B cell (primary cell): ENCODE measurements around the gene KIF4B. TPM values are rescaled to one million over a fixed set of nuclear protein-coding genes. Genes with fewer than 3 reads are reported as not detected.

Experiments used
- ATAC-seq: fragments of 200-7000 bp; cut with Tn5 transposase; one replicate; pipeline ENCODE4 v1.10.0; 2021; ENCODE audit warnings: low read depth, mild to moderate bottlenecking, moderate number of reproducible peaks, moderate library complexity
- CTCF ChIA-PET: fragments of 350-600 bp; sonication (Branson Sonifier 250); formaldehyde crosslinking; loops from one replicate; lab custom pipeline; 2021; ENCODE audit warnings: antibody characterized with exemption, inconsistent platforms; lab: Charles Lee
- POLR2A ChIA-PET: fragments of 350-600 bp; sonication (Branson Sonifier 250); formaldehyde crosslinking; loops from one replicate; lab custom pipeline; 2021; ENCODE audit warnings: antibody characterized with exemption; lab: Charles Lee
- DNase-seq: peaks from one replicate; pipeline ENCODE4 v3.0.0; 2013
- H2AFZ ChIP-seq: 2 replicates; pipeline ENCODE4 v1.6.1; 2012; ENCODE audit warnings: mild to moderate bottlenecking, low read depth, low read length; ENCODE audit not compliant: insufficient read depth, poor library complexity, severe bottlenecking
- H3K27ac ChIP-seq, 2 donors: 1 replicate in 1 of 2; 2 replicates in 1 of 2; pipeline ENCODE4 v1.5.1; 2012 to 2013; ENCODE audit warnings: low read length in 2 of 2, mild to moderate bottlenecking in 2 of 2, moderate library complexity in 1 of 2
- H3K27me3 ChIP-seq, 4 experiments: fragments of 200-600 bp in 1 of 4; sonication (generic) in 1 of 4; replicated peaks in 1 of 4; 1 replicate in 2 of 4; 2 replicates in 2 of 4; pipeline versions ENCODE4 v1.6.1 to v1.7.0; 2013 to 2016; ENCODE audit warnings: low read length in 3 of 4, mild to moderate bottlenecking in 2 of 4, mixed read lengths in 1 of 4, moderate library complexity in 1 of 4; ENCODE audit not compliant: insufficient read depth in 4 of 4, control insufficient read depth in 3 of 4; ENCODE audit errors: control extremely low read depth in 1 of 4
- H3K36me3 ChIP-seq, 2 experiments: replicated peaks in 1 of 2; 1 replicate in 1 of 2; 2 replicates in 1 of 2; pipeline versions ENCODE4 v1.6.1 to v1.7.1; 2013; ENCODE audit warnings: low read length in 1 of 2; ENCODE audit not compliant: insufficient read depth in 2 of 2, control insufficient read depth in 1 of 2; ENCODE audit errors: control extremely low read depth in 1 of 2, extremely low read depth in 1 of 2
- H3K4me1 ChIP-seq, 2 donors: fragments of 200-600 bp in 1 of 2; sonication (generic) in 1 of 2; 1 replicate in 1 of 2; 2 replicates in 1 of 2; pipeline versions ENCODE4 v1.5.1 to v1.6.1; 2013 to 2017; ENCODE audit warnings: low read length in 2 of 2; ENCODE audit not compliant: control insufficient read depth in 2 of 2, insufficient read depth in 2 of 2
- H3K4me2 ChIP-seq: replicated peaks from 2 replicates; pipeline ENCODE3; 2012; ENCODE audit warnings: mild to moderate bottlenecking, low read depth, low read length; ENCODE audit not compliant: poor library complexity, severe bottlenecking
- H3K4me3 ChIP-seq, 5 experiments: fragments of 200-600 bp in 1 of 5; sonication (generic) in 1 of 5; 1 replicate in 3 of 5; 2 replicates in 2 of 5; pipeline versions ENCODE4 v1.5.1 to v1.7.0; 2011 to 2016; ENCODE audit warnings: low read length in 4 of 5, mild to moderate bottlenecking in 4 of 5, low read depth in 2 of 5, control low read depth in 1 of 5, moderate library complexity in 1 of 5; ENCODE audit not compliant: insufficient read depth in 1 of 5; ENCODE audit errors: control extremely low read depth in 1 of 5, extremely low read depth in 1 of 5
- H3K79me2 ChIP-seq: fragments of 200-600 bp; sonication (generic); one replicate; pipeline ENCODE4 v1.6.0; 2016; ENCODE audit warnings: low read length; ENCODE audit not compliant: control insufficient read depth, insufficient read depth
- H3K9ac ChIP-seq: fragments of 200-600 bp; sonication (generic); 2 replicates; pipeline ENCODE4 v1.6.1; 2017; ENCODE audit warnings: mild to moderate bottlenecking, low read length, moderate library complexity
- H3K9me3 ChIP-seq, 3 donors: one replicate each; pipeline versions ENCODE4 v1.6.1 to v1.7.1; 2013; ENCODE audit warnings: low read length in 2 of 3; ENCODE audit not compliant: control insufficient read depth in 2 of 3, insufficient read depth in 1 of 3; ENCODE audit errors: control extremely low read depth in 1 of 3
- H4K20me1 ChIP-seq: 2 replicates; pipeline ENCODE4 v1.6.0; 2012; ENCODE audit warnings: mild to moderate bottlenecking, low read length; ENCODE audit not compliant: insufficient read depth, control insufficient read depth, poor library complexity, severe bottlenecking
- H3K27ac Mint-ChIP-seq: one replicate; pipeline ENCODE4 v1.8.0; 2021; ENCODE audit warnings: mixed read lengths
- H3K27me3 Mint-ChIP-seq: one replicate; pipeline ENCODE4 v1.8.0; 2021; ENCODE audit warnings: mixed read lengths
- H3K4me1 Mint-ChIP-seq: one replicate; pipeline ENCODE4 v1.8.0; 2021; ENCODE audit warnings: mixed read lengths
- H3K4me3 Mint-ChIP-seq: one replicate; pipeline ENCODE4 v1.8.0; 2021; ENCODE audit warnings: mixed read lengths
- H3K9me3 Mint-ChIP-seq: one replicate; pipeline ENCODE4 v1.8.0; 2022; ENCODE audit warnings: mixed read lengths; ENCODE audit not compliant: insufficient read depth
- CTCF ChIP-seq: fragments of 200-600 bp; IDR thresholded peaks from one replicate; pipeline ENCODE4 v1.8.0; 2022; ENCODE audit warnings: antibody characterized with exemption, mild to moderate bottlenecking
- EZH2 ChIP-seq: IDR thresholded peaks from 2 replicates; pipeline ENCODE4 v1.6.1; 2012; ENCODE audit warnings: borderline replicate concordance, low read depth, mild to moderate bottlenecking, moderate library complexity, low read length; ENCODE audit not compliant: insufficient read depth, poor library complexity, severe bottlenecking
- WGBS: methylation state at CpG from one replicate; pipeline ENCODE4 v1.1.5; 2013; ENCODE audit warnings: missing lambda C conversion rate; ENCODE audit not compliant: insufficient coverage; 5-methylcytosine and 5-hydroxymethylcytosine counted together
- intact Hi-C: fragments of 100-400 bp; cut with micrococcal nuclease; formaldehyde crosslinking; loops from one replicate; pipeline ENCODE4 v1.10.0; 2022
- polyA plus RNA-seq: library from polyadenylated mRNA; depleted of rRNA; stranded (reverse); fragments of >200 nt; gene quantifications from 2 replicates; pipeline ENCODE4 v1.2.3, GENCODE V29; 2012
- total RNA-seq, 2 donors: library from RNA; stranded (reverse); fragments of 120-200 nt in 1 of 2; gene quantifications; 1 replicate in 1 of 2; 2 replicates in 1 of 2; pipeline versions ENCODE4 v1.2.3 to v1.2.4, GENCODE V29; 2013 to 2022

Gene KIF4B
- total and polyA plus RNA-seq, 2 donors (not counting 1 experiment from before 2014, with no cell fraction given), result not detected

GRCh38 chr5:154984946-154985516, 28.5 kb upstream of the KIF4B start:
- H3K4me1 Mint-ChIP-seq, result no peaks in the 10 kb centered on the region
- no peak overlapping the region for H3K27ac Mint-ChIP-seq
- no peak overlapping the region for H3K4me2 ChIP-seq
- no peak overlapping the region for H3K27ac ChIP-seq
- H3K27me3 ChIP-seq, result peaks cover 0 to 3% (median 0%) of the 10 kb centered on the region in 4 experiments
- 17% methylated on average over 3 of the region's 8 CpGs for WGBS
- H3K4me3 ChIP-seq, result no peak overlapping the region
- peaks cover 10% of the 10 kb centered on the region for H3K27me3 Mint-ChIP-seq
- H3K9ac ChIP-seq, result no peak overlapping the region
- H2AFZ ChIP-seq, result no peak overlapping the region
- intact Hi-C loops, result no loop called here
- H3K9me3 ChIP-seq, result peaks cover 0 to 3% (median 0%) of the 10 kb centered on the region in 3 donors
- H3K4me3 Mint-ChIP-seq, result no peak overlapping the region
- no peak for DNase-seq
- no peaks in the 10 kb centered on the region for H3K79me2 ChIP-seq
- no peaks in the 10 kb centered on the region for H3K9me3 Mint-ChIP-seq
- no peak for ATAC-seq
- ChIA-PET CTCF (no interaction called here), POLR2A (no interaction called here)
- TF ChIP-seq CTCF (no peak), EZH2 (no peak)
- no peaks in the 10 kb centered on the region for H4K20me1 ChIP-seq
- no peaks in the 10 kb centered on the region for H3K36me3 ChIP-seq
- H3K4me1 ChIP-seq, result no peaks in the 10 kb centered on the region

- POLR2A ChIA-PET, result no interaction called here
- DNase-seq, result no peak
- no peak for TF ChIP-seq CTCF
- TF ChIP-seq EZH2, result no peak
Observed at GRCh38 chr5:154986151-154986550, 27.4 kb upstream of the KIF4B start.

More at GRCh38 chr5:154986151-154986550, 27.4 kb upstream of the KIF4B start:
- no peak overlapping the region for H3K4me3 ChIP-seq
- Mint-ChIP-seq H3K27ac (no peak overlapping the region), H3K4me1 (no peaks in the 10 kb centered on the region), H3K9me3 (no peaks in the 10 kb centered on the region), H3K4me3 (no peak overlapping the region), H3K27me3 (peaks cover 10% of the 10 kb centered on the region)
- no peaks in the 10 kb centered on the region for H3K4me1 ChIP-seq
- no peaks in the 10 kb centered on the region for H3K36me3 ChIP-seq
- H3K27me3 ChIP-seq, result peaks cover 0 to 3% (median 0%) of the 10 kb centered on the region in 4 experiments
- H4K20me1 ChIP-seq, result no peaks in the 10 kb centered on the region
- no peak overlapping the region for H3K27ac ChIP-seq
- no peak for ATAC-seq
- no peak overlapping the region for H2AFZ ChIP-seq
- no peak overlapping the region for H3K9ac ChIP-seq
- no peak overlapping the region for H3K4me2 ChIP-seq
- H3K79me2 ChIP-seq, result no peaks in the 10 kb centered on the region
- intact Hi-C loops, result no loop called here
- no CpG with 5 or more reads among the region's 4 CpGs for WGBS
- H3K9me3 ChIP-seq, result peaks cover 0 to 3% (median 0%) of the 10 kb centered on the region in 3 donors
- CTCF ChIA-PET, result no interaction called here
